ENCODE results near the gene LAMTOR3. TPM values are rescaled to one million over a fixed set of nuclear protein-coding genes. Genes with fewer than 3 reads are reported as not detected.
A peak's percentile ranks its signal among the peaks of the same experiment; 100 is the strongest.

LAMTOR3 gene, protein sequence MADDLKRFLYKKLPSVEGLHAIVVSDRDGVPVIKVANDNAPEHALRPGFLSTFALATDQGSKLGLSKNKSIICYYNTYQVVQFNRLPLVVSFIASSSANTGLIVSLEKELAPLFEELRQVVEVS
- 57.4 and 58.9 TPM in 2 replicates for total RNA-seq (2014; rRNA removed; shearing (Covaris generic))

- DNase-seq (ENCODE audit: low read depth), result peak; percentile 86
These were observed at the start of gene LAMTOR3 for GRCh38 chr4:99894161-99894997. Gene LAMTOR3 (minus strand): TSS chr4:99894427. CDS start chr4:99893963, 464 bp downstream.

- DNase-seq (ENCODE audit: low read depth), result no peak
These were observed 44.1 kb upstream of the LAMTOR3 start for GRCh38 chr4:99938243-99938753.

GRCh38 chr4:99934891-99935290 lies 40.7 kb upstream of the LAMTOR3 start:
- no peak for DNase-seq (ENCODE audit: low read depth)

- no peak for DNase-seq (ENCODE audit: low read depth)
These were observed 33.3 kb upstream of the LAMTOR3 start for GRCh38 chr4:99927566-99927965.

- no peak for DNase-seq (ENCODE audit: low read depth)
These were observed 26.9 kb upstream of the LAMTOR3 start for GRCh38 chr4:99921174-99921573.

DNA sequence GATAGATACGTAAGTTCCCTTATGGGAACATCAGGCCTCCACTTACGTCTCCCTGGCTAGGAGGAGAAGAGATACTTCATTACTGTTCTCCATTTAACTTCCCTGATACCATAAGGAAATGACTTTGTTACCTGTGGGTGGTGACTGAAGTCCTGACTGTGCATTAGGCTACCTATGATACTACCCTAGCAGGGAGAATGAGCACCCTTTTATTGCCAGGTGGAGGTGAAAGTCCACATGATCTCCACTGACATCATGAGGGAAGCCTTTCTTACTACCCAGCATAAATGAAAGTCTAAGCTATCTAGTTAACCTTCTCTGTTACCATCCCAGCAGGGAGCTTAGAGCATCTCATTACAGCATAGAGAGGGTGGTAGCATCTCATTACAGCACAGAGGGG lies 24.4 kb upstream of the LAMTOR3 start:
- no peak for DNase-seq (ENCODE audit: low read depth)

DNA sequence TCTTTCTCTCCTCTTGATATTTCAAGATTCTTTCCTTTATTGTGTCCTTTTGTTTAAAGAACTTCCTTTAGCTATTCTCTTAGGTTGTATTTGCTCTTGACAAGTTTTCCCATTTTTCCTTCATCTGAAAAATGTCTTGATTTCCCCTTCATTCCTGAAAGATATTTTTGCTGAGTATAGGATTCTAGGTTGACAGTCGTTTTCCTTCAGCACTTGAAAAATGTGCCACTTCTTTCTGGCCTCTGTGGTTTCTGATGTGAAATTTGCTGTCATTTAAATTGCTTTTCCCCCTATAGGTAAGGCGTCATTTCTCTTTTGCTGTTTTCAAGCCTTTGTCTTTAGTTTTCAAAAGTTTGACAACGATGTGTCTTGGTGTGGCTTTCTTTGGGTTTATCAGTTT lies 23.3 kb upstream of the LAMTOR3 start:
- no peak for DNase-seq (ENCODE audit: low read depth)

- DNase-seq (ENCODE audit: low read depth), result no peak
These were observed 21.2 kb upstream of the LAMTOR3 start for GRCh38 chr4:99915449-99915848.

DNA sequence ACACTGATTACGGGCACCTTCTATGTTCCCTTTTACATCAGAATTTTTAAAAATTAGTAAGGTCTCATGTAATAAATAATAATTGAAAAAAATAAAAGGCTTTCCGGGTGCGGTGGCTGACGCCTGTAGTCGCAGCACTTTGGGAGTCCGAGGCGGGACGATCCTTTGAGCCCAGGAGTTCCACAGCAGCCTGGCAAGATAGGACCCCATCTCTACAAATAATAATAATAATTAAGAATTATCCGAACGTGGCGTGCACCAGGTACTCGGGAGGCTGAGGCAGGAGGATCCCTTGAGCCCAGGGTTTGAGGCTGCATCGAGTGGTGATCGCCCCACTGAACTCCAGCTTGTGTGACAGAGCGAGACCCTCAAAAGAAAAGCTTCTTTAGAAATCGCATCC lies 771 bp upstream of the LAMTOR3 start:
- no peak for DNase-seq (ENCODE audit: low read depth)

- peak; percentile 3 for DNase-seq (ENCODE audit: low read depth)
These were observed 427 bp downstream of the LAMTOR3 start for GRCh38 chr4:99893839-99894160.

DNA sequence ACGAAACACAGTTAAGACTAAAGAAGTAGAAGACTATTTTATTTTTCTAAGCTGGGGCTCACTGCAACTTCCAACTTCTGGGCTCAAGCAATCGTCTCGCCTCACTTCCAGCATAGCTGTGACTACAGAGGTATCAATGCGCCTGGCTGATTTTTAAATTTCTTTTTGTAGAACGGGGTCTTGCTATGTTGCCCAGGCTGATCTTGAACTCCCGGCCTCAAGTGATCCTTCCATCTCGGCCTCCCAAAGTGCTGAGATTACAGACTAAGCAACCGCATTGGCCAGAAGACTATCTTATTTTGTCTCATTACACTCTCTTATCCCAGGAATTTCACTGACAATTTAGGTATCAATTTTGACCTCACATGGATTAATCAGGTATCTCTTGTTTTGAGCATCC lies 1.2 kb downstream of the LAMTOR3 start:
- no peak for DNase-seq (ENCODE audit: low read depth)

DNA sequence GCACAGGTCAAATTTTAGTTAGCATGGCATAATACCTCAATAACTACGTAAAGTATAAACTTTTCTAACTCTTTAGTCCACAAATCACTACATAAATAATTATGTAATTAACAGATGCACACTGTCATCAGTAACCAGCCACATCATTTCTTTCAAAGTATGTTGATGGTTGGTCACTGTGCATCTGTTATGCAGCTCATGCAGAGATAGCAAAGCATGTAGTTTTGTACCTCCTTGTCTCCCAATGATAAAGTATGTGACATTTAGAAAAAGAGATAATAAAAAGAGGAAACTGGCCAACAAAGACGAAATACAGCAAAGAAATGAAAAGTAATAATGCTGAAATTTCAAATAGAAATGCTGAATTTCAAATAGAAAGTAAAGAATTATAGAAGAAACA lies 2.9 kb downstream of the LAMTOR3 start:
- DNase-seq (ENCODE audit: low read depth), result no peak

DNA sequence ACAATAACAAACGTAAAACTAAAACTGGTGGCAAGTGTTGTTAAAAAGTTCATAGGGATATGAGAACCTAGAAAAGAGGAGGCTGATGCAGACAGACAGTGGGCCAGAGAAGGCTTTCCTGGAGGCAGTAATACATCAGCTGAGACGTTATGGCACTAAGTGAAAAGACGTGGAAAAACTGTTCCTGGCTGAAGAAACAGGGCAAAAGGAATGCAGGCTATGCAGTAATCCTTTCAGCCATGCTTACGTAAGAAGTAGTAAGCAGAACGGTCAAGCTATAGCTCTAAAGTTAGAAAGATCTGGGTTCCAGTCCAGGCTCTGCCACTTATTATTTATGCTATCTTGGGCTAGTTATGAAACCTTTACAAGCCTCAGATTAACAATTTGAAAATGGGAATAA lies 6.4 kb downstream of the LAMTOR3 start:
- DNase-seq (ENCODE audit: low read depth), result no peak

DNA sequence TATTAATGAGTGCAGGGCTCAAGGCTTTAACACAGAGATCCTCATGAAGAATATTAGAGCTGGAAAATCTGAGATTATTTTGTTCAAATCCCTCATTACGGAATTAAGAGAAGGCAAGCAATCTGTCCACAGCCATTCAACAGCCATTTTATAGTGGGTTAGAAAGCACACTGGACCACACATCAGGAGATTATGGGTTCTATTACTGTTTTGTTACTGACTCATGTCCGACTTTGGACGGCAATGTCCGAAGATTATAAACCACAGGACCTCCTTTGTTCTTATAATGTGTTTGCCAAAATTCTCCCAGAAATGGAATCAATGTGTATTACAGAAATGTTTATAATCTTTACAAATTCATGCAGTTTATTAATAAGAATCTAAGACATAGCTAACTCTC lies 8.1 kb downstream of the LAMTOR3 start:
- peak; percentile 55 for DNase-seq (ENCODE audit: low read depth)

GRCh38 chr4:99885687-99886086 lies 8.5 kb downstream of the LAMTOR3 start:
- no peak for DNase-seq (ENCODE audit: low read depth)

DNA sequence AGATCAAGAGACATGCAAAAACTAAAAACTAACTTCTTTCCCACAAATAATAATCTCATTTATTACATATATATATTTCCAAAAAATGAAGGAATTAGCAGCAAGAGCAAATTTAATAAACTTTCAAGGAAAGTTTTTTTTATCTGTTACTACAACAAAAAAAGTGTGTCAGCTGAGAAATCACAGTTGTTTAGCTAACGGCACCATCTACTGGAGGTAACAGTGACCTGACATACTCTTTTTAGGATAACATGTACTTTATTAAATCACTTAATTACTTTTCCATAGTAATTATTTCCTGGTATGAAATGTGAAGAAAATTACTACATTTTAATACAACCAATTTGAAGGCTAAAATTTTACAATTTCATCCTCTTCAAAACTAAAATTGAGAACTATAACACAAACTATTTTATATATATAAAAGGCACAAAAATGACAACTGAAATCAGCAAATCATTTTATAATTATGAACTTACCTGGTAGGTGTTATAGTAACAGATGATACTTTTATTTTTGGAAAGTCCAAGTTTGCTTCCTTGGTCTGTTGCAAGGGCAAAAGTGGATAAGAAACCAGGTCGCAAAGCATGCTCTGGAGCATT lies 9.1 kb downstream of the LAMTOR3 start:
- peak; percentile 42 for DNase-seq (ENCODE audit: low read depth)

DNA sequence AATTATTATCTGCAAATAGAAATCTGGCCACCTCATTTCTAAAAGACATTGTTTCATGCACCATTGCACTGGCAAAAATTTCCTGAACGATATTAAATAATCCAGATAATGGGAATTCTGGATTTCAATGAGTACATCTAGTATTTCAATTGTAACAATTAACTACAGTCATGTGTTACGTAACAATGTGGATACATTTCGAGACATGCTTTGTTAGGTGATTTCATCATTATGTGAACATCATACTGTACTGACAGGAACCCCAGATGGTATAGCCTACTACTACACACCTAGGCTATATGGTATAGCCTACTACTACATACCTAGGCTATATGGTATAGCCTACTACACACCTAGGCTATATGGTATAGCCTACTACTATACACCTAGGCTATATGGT lies 14.8 kb downstream of the LAMTOR3 start:
- no peak for DNase-seq (ENCODE audit: low read depth)

DNA sequence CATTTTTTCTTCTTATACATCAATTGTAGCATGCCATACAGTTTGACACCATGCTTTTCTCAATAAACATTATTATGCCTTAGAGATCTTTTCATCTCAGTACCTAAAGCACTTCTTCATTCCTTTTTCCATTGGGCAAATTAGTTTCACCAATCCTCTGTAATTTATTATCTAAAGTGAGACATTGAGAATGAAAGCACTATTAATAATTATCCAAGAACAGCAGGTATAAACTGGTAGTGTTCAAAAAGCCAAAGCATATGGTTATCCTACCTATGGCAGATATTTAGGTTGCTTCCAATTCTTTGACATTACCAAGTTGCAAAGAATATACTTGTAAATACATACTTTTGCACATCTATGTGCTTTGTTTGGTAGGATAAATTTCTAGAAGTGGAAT lies 15.6 kb downstream of the LAMTOR3 start:
- DNase-seq (ENCODE audit: low read depth), result no peak

- DNase-seq (ENCODE audit: low read depth), result no peak
These were observed 17.3 kb downstream of the LAMTOR3 start for GRCh38 chr4:99876946-99877345.

- DNase-seq (ENCODE audit: low read depth), result no peak
These were observed 19.2 kb downstream of the LAMTOR3 start for GRCh38 chr4:99875071-99875470.

DNA sequence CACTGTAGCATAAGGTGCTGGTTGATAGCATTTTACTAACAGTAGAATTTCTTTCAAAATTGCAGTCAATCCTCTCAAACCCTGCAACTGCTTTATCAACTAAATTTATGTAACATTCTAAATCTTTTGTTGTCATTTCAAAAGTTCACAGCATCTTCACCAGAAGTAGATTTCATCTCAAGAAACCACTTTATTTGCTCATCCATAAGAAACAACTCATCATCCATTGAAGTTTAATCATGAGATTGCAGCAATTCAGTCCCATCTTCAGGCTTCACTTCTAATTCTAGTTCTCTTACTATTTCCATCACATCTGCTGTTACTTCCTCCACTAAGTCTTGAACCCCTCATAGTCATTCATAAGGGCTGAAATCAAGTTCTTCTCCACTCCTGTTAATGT lies 21.7 kb downstream of the LAMTOR3 start:
- DNase-seq (ENCODE audit: low read depth), result no peak

GRCh38 chr4:99868126-99868596 lies 26.1 kb downstream of the LAMTOR3 start:
- peak; percentile 56 for DNase-seq (ENCODE audit: low read depth)

DNA sequence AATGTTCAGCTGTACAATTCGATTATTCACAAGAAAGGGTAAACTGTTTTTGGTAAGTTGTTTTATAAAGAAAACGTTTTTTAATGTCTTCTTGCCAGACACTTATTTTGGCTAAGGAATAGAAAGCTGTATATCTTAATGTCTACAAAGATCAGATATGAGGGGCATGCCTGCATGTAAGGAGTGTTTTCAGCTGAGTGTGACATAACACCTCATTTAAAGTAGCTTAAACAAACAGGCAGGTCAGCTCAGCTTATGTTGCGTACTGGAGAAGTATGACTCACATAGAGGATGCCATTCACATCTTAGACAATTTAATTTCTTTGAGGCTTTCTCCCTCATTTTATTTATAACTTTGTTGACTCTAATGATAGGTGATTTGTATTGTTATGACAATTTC lies 30.4 kb downstream of the LAMTOR3 start:
- no peak for DNase-seq (ENCODE audit: low read depth)
